Gastroesophageal sphincter (tissue), 3 donors: ENCODE measurements around the gene TTC7B.

Source experiments
- EP300 ChIP-seq: sonication (generic); formaldehyde crosslinking; IDR thresholded peaks from one replicate; pipeline ENCODE4 v1.6.1; 2017; ENCODE audit warnings: antibody characterized with exemption, mild to moderate bottlenecking
- POLR2A ChIP-seq, 2 donors: fragments of 450-650 bp; IDR thresholded peaks; one replicate each; pipeline ENCODE4 v1.6.1; 2017; ENCODE audit warnings: antibody characterized with exemption in 2 of 2, mild to moderate bottlenecking in 2 of 2, moderate library complexity in 1 of 2
- POLR2AphosphoS5 ChIP-seq: sonication (generic); formaldehyde crosslinking; IDR thresholded peaks from one replicate; pipeline ENCODE4 v1.6.1; 2017; ENCODE audit warnings: antibody characterized with exemption
- TF ChIP-seq, protein P1 (sequence below), 4 experiments: fragments of 200-600 bp in 2 of 4; fragments of 450-650 bp in 2 of 4; sonication (generic) in 1 of 4; IDR thresholded peaks; one replicate each; pipeline ENCODE4 v1.5.1; 2017 to 2019; ENCODE audit warnings: antibody characterized with exemption in 4 of 4, mild to moderate bottlenecking in 2 of 4, moderate library complexity in 2 of 4

DNA sequence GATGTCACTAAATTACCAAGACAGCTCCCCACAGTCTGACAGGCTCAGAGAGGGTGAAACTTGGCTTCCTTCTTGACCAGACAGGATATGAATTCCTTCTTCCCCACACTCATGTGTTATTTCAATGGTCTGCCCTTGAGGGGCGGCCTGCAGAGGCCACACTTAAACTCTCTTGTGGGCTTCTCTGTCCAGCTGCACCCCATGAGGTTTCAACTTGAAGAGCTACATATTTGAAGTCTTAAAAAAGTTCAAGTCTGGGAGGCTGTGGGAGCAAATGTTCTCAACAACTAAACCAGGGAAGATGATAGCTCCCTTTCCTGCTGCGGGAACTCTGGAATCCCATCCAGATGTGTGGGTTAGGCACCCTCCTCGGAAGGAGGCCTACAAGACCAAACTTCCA is 98.3 kb downstream of the TTC7B start:
- TF ChIP-seq EP300 (no peak), POLR2AphosphoS5 (no peak), POLR2A (IDR thresholded peaks at IDR 0.05) (no peak)
- TF ChIP-seq, protein P1, sequence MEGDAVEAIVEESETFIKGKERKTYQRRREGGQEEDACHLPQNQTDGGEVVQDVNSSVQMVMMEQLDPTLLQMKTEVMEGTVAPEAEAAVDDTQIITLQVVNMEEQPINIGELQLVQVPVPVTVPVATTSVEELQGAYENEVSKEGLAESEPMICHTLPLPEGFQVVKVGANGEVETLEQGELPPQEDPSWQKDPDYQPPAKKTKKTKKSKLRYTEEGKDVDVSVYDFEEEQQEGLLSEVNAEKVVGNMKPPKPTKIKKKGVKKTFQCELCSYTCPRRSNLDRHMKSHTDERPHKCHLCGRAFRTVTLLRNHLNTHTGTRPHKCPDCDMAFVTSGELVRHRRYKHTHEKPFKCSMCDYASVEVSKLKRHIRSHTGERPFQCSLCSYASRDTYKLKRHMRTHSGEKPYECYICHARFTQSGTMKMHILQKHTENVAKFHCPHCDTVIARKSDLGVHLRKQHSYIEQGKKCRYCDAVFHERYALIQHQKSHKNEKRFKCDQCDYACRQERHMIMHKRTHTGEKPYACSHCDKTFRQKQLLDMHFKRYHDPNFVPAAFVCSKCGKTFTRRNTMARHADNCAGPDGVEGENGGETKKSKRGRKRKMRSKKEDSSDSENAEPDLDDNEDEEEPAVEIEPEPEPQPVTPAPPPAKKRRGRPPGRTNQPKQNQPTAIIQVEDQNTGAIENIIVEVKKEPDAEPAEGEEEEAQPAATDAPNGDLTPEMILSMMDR (IDR thresholded peaks at IDR 0.05): no peak
